HCT116 (cell line): ENCODE measurements around the gene KRTAP5-2. TPM values are rescaled to one million over a fixed set of nuclear protein-coding genes. Genes with fewer than 3 reads are reported as not detected.

Experiments used
- ATAC-seq: fragments of 200-7000 bp; cut with Tn5 transposase; 2 replicates; pipeline ENCODE4 v1.9.1; 2020; ENCODE audit warnings: mild to moderate bottlenecking, moderate library complexity
- BruUV-seq: library from RNA; stranded (reverse); fragments of 400-500 nt; replicated peaks from 2 replicates; lab custom pipeline; 2021; lab: Mats Ljungman, UMichigan
- CTCF ChIA-PET: fragments of 300-600 bp; sonication (Branson Sonifier 250); formaldehyde crosslinking; loops from one replicate; lab custom pipeline; 2021; ENCODE audit warnings: antibody characterized with exemption; lab: Charles Lee
- POLR2A ChIA-PET: fragments of 300-600, 350-600 bp; sonication (Branson Sonifier 250); formaldehyde crosslinking; loops from one replicate; lab custom pipeline; 2021; ENCODE audit warnings: antibody characterized with exemption; lab: Charles Lee
- RAD21 ChIA-PET, 2 experiments: fragments of 300-600 bp; sonication (Branson Sonifier 250); formaldehyde crosslinking; loops; one replicate each; lab custom pipeline; 2023; ENCODE audit warnings: low total read pairs in 2 of 2; ENCODE audit not compliant: uncharacterized antibody in 2 of 2, unreplicated experiment in 2 of 2, low non-redundant PET in 1 of 2; lab: Charles Lee
- DNase-seq: peaks from one replicate; pipeline ENCODE4 v3.0.0-alpha.2; 2010; ENCODE audit warnings: low read depth, low spot score
- H2AFZ ChIP-seq: fragments of 200-600 bp; shearing (Covaris generic), sonication (generic); 2 replicates; pipeline ENCODE4 v1.6.1; 2017; ENCODE audit warnings: low read depth, mixed run types, mixed read lengths, antibody characterized with exemption, low read length; ENCODE audit not compliant: poor library complexity, severe bottlenecking
- H3K27ac ChIP-seq: 2 replicates; pipeline ENCODE4 v1.5.1; 2012; ENCODE audit warnings: low read depth, low read length
- H3K27me3 ChIP-seq: fragments of 200-600 bp; sonication (generic); 2 replicates; pipeline ENCODE4 v1.6.1; 2016; ENCODE audit warnings: mixed run types, low read length, mixed read lengths; ENCODE audit not compliant: insufficient read depth
- H3K36me3 ChIP-seq, 2 experiments: fragments of 200-500 bp in 1 of 2; fragments of 200-600 bp in 1 of 2; sonication (Bioruptor generic) in 1 of 2; sonication (generic) in 1 of 2; 2 replicates each; pipeline versions ENCODE4 v1.5.1 to v1.6.1; 2014 to 2016; ENCODE audit warnings: low read length in 2 of 2, inconsistent platforms in 1 of 2, mixed read lengths in 1 of 2, mixed run types in 1 of 2; ENCODE audit not compliant: insufficient read depth in 2 of 2, control insufficient read depth in 1 of 2
- H3K4me1 ChIP-seq, 2 experiments: fragments of 200-600 bp in 1 of 2; sonication (generic) in 1 of 2; 2 replicates each; pipeline versions ENCODE4 v1.5.1 to v1.6.1; 2012 to 2017; ENCODE audit warnings: low read length in 2 of 2, inconsistent platforms in 1 of 2, mild to moderate bottlenecking in 1 of 2, mixed read lengths in 1 of 2, mixed run types in 1 of 2, moderate library complexity in 1 of 2; ENCODE audit not compliant: insufficient read depth in 2 of 2, control insufficient read depth in 1 of 2
- H3K4me2 ChIP-seq: fragments of 200-600 bp; sonication (generic); 2 replicates; pipeline ENCODE4 v1.6.1; 2017; ENCODE audit warnings: mixed run types, low read length, mixed read lengths
- H3K4me3 ChIP-seq, 2 experiments: fragments of 200-600 bp in 1 of 2; sonication (generic) in 1 of 2; replicated peaks in 1 of 2; 2 replicates each; pipeline ENCODE4 v1.5.1; 2011 to 2016; ENCODE audit warnings: low read length in 2 of 2, control low read depth in 1 of 2, low read depth in 1 of 2, mild to moderate bottlenecking in 1 of 2, mixed read lengths in 1 of 2, mixed run types in 1 of 2
- H3K79me2 ChIP-seq: fragments of 200-600 bp; sonication (generic); 2 replicates; pipeline ENCODE4 v1.6.1; 2017; ENCODE audit warnings: mild to moderate bottlenecking, mixed run types, low read length, moderate library complexity, mixed read lengths; ENCODE audit not compliant: insufficient read depth
- H3K9ac ChIP-seq: fragments of 200-600 bp; sonication (generic); 2 replicates; pipeline ENCODE4 v1.6.1; 2016; ENCODE audit warnings: low read length, mixed read lengths
- H3K9me2 ChIP-seq: fragments of 200-600 bp; sonication (generic), shearing (Covaris generic); 2 replicates; pipeline ENCODE4 v1.6.1; 2017; ENCODE audit warnings: mixed run types, mild to moderate bottlenecking, moderate library complexity; ENCODE audit not compliant: insufficient read depth
- H3K9me3 ChIP-seq, 2 experiments: fragments of 200-500 bp in 1 of 2; fragments of 200-600 bp in 1 of 2; sonication (Bioruptor generic) in 1 of 2; sonication (generic) in 1 of 2; 2 replicates each; pipeline ENCODE4 v1.6.1; 2014 to 2017; ENCODE audit warnings: low read length in 2 of 2, mixed read lengths in 2 of 2, inconsistent platforms in 1 of 2, low read depth in 1 of 2, mild to moderate bottlenecking in 1 of 2, mixed run types in 1 of 2, moderate library complexity in 1 of 2; ENCODE audit not compliant: control insufficient read depth in 1 of 2, insufficient read depth in 1 of 2
- H4K20me1 ChIP-seq: fragments of 200-600 bp; sonication (generic), shearing (Covaris generic); 2 replicates; pipeline ENCODE4 v1.6.1; 2017; ENCODE audit warnings: mixed run types, mild to moderate bottlenecking, moderate library complexity; ENCODE audit not compliant: insufficient read depth
- ATF3 ChIP-seq: IDR thresholded peaks from 2 replicates; pipeline ENCODE4 v1.6.1; 2012
- CBX3 ChIP-seq: IDR thresholded peaks from 2 replicates; pipeline ENCODE4 v1.6.1; 2012; ENCODE audit warnings: low read depth
- CEBPB ChIP-seq: IDR thresholded peaks from 2 replicates; pipeline ENCODE4 v1.6.1; 2012; ENCODE audit warnings: low read depth
- EZH2 ChIP-seq: fragments of 200-600 bp; sonication (generic); IDR thresholded peaks from 2 replicates; pipeline ENCODE4 v1.6.1; 2017; ENCODE audit warnings: antibody characterized with exemption, mixed run types
- FOSL1 ChIP-seq: IDR thresholded peaks from 2 replicates; pipeline ENCODE4 v1.6.1; 2012; ENCODE audit warnings: low read depth
- MAX ChIP-seq: IDR thresholded peaks from 2 replicates; pipeline ENCODE4 v1.6.1; 2012
- POLR2AphosphoS5 ChIP-seq: IDR thresholded peaks from 2 replicates; pipeline ENCODE4 v1.6.1; 2011; ENCODE audit warnings: mild to moderate bottlenecking, low read depth, low read length, moderate library complexity
- RAD21 ChIP-seq: IDR thresholded peaks from 2 replicates; pipeline ENCODE4 v1.6.1; 2012; ENCODE audit warnings: low read depth, mild to moderate bottlenecking
- SIN3A ChIP-seq: IDR thresholded peaks from 2 replicates; pipeline ENCODE4 v1.6.1; 2012; ENCODE audit warnings: low read depth
- SP1 ChIP-seq: IDR thresholded peaks from 2 replicates; pipeline ENCODE4 v1.6.1; 2012; ENCODE audit warnings: low read depth
- SRF ChIP-seq: IDR thresholded peaks from 2 replicates; pipeline ENCODE4 v1.6.1; 2012; ENCODE audit warnings: low read depth
- TCF7L2 ChIP-seq: IDR thresholded peaks from 2 replicates; pipeline ENCODE4 v1.7.0; 2011; ENCODE audit warnings: borderline replicate concordance, inconsistent platforms; ENCODE audit not compliant: insufficient read depth, insufficient read length; ENCODE audit errors: extremely low read depth
- YY1 ChIP-seq: IDR thresholded peaks from 2 replicates; pipeline ENCODE4 v1.6.1; 2011; ENCODE audit warnings: low read length, low read depth, moderate library complexity, mild to moderate bottlenecking; ENCODE audit not compliant: insufficient replicate concordance; ENCODE audit errors: extremely low read depth
- ZNF274 ChIP-seq: fragments of 200-500 bp; sonication (Bioruptor generic); IDR thresholded peaks from 2 replicates; pipeline ENCODE4 v1.6.1; 2014; ENCODE audit warnings: mild to moderate bottlenecking, low read depth, low read length, inconsistent platforms
- intact Hi-C: fragments of 100-400 bp; cut with micrococcal nuclease; formaldehyde crosslinking; loops from 2 replicates; pipeline ENCODE4 v1.10.0; 2022
- total RNA-seq: library from RNA; stranded (reverse); gene quantifications from one replicate; pipeline ENCODE4 v1.2.1, GENCODE V29; 2021; ENCODE audit not compliant: unreplicated experiment
- TF ChIP-seq, protein P1 (sequence below): IDR thresholded peaks from 2 replicates; pipeline ENCODE4 v1.6.1; 2011; ENCODE audit warnings: mild to moderate bottlenecking, low read length, moderate library complexity; ENCODE audit not compliant: insufficient replicate concordance; ENCODE audit errors: extremely low read depth

Gene KRTAP5-2
- total RNA-seq, 1 experiment from 2014 or later = not detected

DNA sequence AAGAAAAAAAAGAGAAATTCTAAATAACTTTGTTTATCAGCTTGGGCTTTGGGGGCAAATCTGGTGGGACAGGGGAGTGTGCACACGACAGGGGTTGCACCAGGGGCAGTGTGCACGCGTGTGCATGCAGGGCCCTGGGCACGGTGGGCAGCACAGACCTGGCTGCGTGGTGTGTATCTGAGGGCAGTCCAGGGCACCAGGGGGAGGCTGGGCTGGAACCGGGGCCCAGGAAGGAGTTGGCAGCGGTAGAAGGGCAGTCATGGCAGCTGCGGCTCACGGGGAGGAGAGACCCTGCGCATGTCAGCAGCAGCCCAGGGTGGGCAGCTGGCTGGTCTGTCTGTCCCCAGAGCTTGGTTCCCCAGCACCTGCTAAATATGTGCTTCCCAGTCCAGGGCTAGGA is 35.8 kb upstream of the KRTAP5-2 start:
- Histone ChIP-seq H3K9me3 (no peaks in the 10 kb centered on the region), H3K9ac (no peak overlapping the region), H3K27ac (no peak overlapping the region), H4K20me1 (no peaks in the 10 kb centered on the region), H3K9me2 (no peaks in the 10 kb centered on the region), H3K79me2 (no peaks in the 10 kb centered on the region), H3K27me3 (peaks cover 3% of the 10 kb centered on the region; the same call in 1 of the 2 replicates), H2AFZ (no peak overlapping the region), H3K4me2 (no peak overlapping the region), H3K36me3 (no peaks in the 10 kb centered on the region), H3K4me1 (peaks cover 0 to 2% of the 10 kb centered on the region in 2 experiments; a peak in 1 of 4 replicates), H3K4me3 (no peak overlapping the region)
- CTCF ChIA-PET = no interaction called here
- RAD21 ChIA-PET = no interaction called here
- DNase-seq (no peak), ATAC-seq (no peak)
- intact Hi-C loops = no loop called here
- no TSS peak for BruUV-seq
- TF ChIP-seq CBX3 (no peak), MAX (no peak), POLR2AphosphoS5 (no peak), SRF (no peak), ATF3 (no peak), YY1 (no peak), SIN3A (no peak), RAD21 (no peak), CEBPB (no peak), FOSL1 (no peak), TCF7L2 (no peak), ZNF274 (no peak), SP1 (no peak), EZH2 (no peak)
- TF ChIP-seq, protein P1, sequence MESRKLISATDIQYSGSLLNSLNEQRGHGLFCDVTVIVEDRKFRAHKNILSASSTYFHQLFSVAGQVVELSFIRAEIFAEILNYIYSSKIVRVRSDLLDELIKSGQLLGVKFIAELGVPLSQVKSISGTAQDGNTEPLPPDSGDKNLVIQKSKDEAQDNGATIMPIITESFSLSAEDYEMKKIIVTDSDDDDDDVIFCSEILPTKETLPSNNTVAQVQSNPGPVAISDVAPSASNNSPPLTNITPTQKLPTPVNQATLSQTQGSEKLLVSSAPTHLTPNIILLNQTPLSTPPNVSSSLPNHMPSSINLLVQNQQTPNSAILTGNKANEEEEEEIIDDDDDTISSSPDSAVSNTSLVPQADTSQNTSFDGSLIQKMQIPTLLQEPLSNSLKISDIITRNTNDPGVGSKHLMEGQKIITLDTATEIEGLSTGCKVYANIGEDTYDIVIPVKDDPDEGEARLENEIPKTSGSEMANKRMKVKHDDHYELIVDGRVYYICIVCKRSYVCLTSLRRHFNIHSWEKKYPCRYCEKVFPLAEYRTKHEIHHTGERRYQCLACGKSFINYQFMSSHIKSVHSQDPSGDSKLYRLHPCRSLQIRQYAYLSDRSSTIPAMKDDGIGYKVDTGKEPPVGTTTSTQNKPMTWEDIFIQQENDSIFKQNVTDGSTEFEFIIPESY = no peak
- POLR2A ChIA-PET = no interaction called here
